Raji (cell line): ENCODE measurements around the gene HNRNPA3.
A peak's percentile ranks its signal among the peaks of the same experiment; 100 is the strongest.

Experiments
- POLR2A ChIP-seq: IDR thresholded peaks from 2 replicates; pipeline ENCODE4 v1.6.1; 2011; ENCODE audit warnings: low read depth, low read length, control low read depth; ENCODE audit not compliant: insufficient read depth

Gene HNRNPA3

DNA sequence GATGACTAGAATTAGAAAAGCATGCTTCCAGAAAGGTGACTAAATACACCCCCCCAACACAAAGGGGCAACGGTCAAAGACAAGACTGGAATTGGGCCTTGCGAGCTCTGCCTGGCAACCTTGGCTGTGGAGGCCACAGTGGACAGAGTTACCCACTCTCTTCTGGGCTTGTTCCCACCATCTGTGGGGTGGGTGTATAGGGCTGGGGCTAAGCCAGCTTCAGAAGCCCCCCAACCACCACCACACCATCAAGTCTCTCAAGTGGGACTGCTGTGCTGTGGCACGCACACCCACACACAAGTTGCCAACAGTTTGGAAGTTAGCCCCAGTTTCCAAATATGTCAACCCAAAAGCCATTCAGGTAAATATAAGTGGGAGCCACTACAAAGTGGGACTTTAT lies 44.1 kb downstream of the HNRNPA3 start:
- TF ChIP-seq POLR2A: no peak

DNA sequence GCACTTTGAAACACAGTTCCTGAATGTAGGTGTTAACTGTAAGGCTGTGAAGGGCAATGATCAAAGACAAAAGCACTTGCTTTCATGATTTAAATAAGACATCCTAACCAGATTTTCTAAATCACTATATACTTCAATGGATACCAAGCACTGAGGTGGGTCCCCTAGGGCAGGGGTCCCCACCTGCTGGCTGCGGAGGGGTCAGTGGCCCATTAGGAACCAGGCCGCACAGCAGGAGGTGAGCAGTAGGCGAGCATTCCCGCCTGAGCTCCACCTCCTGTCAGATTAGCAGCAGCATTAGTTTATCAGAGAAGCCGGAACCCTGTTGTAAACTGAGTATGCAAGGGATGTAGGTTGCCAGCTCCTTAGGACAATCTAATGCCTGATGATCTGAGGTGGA lies 44.9 kb downstream of the HNRNPA3 start:
- TF ChIP-seq POLR2A: no peak

DNA sequence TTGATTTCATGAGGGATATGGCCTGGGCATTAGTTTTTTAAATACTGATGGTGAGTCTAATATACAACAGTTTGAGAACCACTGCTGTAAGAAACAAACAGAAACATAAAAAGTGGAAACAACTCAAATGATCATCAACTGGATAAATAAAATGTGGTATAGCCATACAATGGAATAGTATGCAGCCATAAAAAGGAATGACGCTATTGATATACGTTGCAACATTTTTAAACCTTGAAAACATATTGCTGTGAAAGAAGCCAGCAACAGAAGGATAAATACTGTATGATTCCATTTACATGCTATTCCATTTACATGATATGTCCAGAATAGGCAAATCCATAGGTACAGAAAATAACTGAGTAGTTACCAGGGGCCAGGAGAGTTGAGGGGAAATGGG lies 45.5 kb downstream of the HNRNPA3 start:
- no peak for TF ChIP-seq POLR2A

DNA sequence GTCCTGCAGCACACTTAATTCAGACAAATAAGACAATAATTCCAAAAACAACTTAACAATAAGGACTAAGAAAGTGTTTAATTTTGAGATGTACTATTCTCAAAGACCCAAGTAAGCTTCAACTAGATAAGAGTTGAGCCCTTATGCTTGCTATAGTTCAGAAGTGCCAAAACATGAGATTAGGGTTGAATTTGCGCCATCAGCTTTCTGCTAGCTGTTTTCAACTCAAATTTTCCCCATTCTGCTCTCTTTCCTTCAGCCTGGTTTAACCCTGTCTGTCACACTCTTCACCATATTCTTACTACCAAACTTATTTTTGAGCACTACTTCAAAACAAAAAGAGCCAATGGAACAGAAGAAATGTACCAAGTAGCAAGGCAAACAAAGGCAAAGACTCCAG lies 47.8 kb downstream of the HNRNPA3 start:
- TF ChIP-seq POLR2A: no peak

DNA sequence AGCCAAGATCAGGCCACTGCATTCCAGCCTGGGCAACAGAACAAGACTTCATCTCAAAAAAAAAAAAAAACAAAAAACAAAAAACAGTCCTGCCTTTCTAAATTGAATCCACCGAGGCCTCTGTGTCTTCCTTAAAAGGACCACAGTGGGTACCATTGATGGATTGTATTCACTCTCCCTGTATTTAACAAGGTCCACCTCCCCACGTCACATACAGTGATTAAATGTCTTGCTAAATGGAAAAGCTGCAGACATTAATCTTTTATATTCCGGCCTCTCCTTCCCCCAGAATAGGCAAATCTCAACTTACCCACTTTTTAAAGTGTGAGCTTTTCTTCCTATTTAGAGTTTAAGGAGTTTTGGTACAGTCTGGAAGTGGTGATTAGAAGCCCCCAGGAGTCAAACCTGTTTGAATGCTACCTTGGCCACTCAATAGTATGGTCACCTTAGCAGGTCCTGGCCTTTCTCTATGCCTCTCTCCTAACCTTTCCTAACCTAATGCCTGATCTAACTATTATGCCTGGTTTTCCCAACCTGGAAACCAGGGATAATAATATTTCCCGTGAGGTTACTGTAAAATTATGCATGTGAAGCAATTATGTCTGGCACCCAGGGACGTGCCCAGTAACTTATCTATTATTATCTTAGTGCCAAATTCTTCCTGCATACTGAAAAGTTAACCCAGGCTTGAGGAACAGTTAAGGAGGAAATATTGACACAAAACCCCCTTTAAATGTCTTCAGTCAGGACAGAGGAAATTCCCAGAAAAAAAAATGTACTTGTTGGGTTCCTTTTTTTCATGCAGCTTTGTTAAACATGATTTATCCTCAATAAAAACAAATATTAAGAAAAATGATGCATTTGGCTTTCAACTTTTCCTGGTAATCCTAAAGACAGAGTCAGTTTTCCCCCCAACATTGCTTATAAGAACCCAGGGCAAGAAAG lies 48.8 kb downstream of the HNRNPA3 start:
- no peak for TF ChIP-seq POLR2A

DNA sequence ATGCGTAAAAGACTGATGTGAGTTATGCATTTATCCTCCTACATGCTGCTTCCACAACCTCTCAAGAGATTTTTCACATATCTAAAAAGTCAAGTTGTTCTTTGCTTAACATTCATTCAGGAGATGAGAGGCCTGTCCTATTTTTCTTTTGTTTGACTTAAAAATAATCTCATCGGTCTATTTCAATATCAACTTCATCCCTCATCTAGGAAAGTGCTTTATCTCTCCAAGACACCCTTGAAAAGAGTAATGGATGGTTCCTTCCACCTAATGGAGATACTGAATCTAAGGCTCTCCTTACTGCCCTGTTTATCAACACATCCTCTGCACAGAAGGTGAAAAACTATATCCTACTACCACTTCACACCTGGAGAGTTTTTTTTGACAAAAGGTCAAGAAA lies 49.5 kb downstream of the HNRNPA3 start:
- no peak for TF ChIP-seq POLR2A

DNA sequence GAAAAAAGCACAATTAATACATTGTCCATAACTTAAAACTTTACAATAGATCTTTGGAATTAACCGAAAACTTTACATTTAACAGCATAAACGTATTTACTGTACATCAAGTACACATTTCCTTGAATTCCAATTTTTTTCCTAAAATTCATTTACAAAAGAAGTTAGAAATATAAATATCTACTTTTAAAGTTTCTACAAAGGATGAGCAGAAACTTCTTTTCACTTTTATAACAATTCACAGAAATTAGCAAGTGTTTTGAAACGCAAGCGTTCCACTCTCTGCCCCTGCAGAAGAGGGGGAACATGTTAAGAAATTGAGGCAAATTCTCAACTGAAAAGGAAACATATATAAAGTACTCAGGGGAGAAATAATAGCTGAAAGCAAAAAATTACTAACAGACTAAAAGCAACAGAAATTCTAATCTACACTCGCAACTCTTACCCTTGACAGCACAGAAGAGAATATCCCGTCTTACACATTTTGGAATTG lies 50.4 kb downstream of the HNRNPA3 start:
- TF ChIP-seq POLR2A: no peak

DNA sequence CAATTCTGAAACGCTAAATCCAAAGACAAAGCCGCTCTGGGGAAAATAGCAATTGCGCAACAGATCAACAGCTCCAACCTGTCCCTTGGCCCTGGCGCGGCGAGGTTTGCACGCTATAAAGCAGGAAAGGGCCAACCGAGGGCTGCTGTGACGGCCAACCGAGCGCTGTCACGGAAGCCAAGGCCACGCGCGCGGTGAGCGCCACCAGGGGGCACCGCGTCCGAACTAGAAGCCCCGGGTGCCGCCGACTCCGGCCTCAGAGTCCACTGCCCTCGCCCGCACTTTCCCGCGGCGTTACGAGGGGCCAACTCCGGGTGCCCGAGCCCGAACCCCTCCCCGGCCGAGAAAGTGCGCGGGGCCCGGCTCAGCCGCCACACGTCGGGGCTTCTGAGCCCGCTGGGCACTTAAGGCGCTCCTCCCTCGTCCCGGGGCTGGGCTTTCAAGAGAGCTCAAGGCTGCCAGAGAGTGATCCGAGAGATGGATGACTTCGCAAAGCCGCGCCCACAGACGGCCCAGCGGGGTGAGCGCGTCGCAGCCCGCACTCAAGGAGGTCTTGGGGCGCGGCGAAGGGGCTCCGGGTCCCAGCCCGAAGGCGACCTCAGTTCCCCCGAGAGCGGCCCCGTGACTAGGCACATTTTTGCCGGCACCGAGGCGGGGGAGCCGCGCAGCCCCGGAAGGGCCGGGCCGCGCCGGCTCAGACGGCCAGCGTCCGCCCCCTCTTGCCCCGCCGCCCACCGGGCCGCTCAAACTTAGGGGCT lies 51.0 kb downstream of the HNRNPA3 start:
- peak; percentile 50; the same call in 1 of the 2 replicates for TF ChIP-seq POLR2A

DNA sequence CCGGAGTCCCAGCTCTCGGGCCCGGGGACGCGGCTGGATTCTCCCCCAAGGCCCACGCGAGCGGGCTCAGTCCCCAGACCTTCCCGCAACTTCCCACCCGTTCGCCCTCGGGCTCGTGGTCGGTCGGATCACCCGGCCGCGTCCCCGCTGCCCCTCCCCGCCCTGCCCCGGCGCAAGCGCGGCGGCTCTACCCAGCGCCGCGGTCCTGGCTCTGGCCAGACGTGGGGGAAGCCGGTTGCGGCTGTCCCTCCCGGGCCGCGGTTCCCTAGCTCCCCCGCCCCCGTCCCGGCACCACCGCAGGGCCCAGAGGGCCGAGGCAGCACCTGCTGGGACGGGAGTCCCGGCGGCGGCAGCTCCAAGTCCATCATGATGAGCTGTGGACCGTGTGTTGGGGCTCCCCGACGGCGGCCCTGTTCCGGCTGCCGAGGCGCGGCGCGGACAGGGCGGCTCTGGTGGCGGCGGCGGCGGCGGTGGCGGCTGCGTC lies 51.7 kb downstream of the HNRNPA3 start:
- peak; percentile 31; the same call in 1 of the 2 replicates for TF ChIP-seq POLR2A

DNA sequence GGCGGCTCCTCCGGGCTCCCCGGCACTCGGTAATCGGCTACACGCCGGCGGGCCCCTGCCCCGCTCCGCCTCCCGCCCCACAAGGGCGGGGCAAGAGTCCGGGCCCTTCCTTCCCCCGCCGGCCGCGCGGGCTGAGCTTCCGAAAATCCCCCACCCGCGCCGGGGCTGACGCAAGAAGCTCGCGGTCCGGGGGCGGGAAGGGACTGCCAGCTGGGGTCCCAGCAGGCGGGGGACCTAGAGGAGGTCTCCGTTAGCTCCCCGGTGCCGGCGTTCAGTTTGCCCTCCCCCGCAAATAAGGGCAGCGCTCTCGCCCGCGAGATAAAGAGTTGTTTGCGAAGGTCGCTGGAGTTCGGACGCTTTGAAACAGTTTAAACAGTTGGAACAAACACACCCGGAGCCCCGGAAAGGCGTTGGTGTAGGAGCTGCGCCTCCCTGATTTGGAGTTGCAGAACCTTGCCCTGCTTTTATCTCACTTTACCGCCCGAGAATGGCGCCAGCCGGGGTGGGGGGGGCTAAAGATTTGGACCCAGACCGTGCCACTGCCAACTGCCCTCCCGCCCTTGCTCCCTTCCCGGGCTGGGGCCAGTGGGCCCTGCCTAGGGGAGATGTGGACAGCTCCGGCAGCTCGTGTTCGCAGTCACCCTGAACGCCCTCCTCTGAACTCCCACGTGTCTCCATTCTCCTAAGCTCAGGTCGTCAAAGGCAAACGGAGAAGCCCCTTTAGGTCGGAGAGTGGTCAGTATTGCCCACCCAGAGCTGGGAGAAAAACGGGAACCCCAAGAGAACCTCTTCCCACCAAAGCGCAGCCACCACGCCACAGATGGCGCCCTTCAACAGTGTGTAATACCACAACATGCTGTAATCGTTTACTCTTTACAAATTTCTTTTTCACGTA lies 52.3 kb downstream of the HNRNPA3 start, which contains the start of gene NFE2L2:
TSS of gene NFE2L2 (minus strand) at position 35 of the 895 bp plus-strand sequence. CDS start 151 bp downstream, outside the sequence.
- peak; percentile 59 for TF ChIP-seq POLR2A

DNA sequence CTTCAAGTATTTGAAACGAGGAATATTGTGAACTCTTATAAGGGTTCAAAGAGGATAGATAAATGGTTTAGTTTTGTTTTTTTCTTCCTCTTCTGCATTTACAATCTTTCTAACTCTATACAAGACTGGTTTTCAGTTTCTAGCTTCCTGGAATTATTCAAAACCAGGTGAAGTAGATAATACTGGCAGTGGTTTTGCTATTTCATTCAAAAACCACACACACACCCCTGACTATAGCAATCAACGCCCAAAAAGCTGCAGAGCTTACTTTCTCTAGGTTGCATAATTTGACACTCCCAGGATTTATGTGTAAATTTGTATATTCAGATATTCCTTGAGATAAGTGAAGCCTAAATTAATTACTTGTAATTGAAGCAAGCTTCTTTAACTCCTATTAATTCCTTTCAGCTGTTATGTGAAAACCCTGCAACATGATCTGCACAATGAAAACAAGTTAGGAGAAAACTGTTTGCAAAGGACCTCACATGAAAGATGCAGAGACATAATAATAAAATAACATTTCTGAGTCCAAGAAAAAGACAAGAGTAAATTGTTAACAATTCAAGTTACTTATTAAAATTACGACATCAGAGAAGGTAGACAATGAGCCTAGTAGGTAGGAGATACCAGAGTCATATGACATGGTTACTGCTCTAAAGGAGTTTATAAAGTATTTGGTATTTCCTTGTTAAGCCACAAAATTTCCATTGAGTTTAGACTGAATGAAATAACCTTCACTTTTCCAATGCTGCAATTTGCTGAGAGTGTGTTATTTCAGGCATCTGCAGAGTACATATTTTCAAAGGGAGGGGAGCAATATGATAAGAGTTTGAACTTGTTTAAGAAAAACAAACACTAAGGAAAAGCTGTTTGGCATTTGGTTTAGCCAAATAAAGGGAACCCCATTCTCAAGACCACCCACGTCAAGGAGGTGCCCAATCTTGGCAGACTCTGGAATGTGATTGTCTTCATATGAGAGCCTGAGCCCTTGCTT lies 53.5 kb downstream of the HNRNPA3 start:
- TF ChIP-seq POLR2A: no peak

DNA sequence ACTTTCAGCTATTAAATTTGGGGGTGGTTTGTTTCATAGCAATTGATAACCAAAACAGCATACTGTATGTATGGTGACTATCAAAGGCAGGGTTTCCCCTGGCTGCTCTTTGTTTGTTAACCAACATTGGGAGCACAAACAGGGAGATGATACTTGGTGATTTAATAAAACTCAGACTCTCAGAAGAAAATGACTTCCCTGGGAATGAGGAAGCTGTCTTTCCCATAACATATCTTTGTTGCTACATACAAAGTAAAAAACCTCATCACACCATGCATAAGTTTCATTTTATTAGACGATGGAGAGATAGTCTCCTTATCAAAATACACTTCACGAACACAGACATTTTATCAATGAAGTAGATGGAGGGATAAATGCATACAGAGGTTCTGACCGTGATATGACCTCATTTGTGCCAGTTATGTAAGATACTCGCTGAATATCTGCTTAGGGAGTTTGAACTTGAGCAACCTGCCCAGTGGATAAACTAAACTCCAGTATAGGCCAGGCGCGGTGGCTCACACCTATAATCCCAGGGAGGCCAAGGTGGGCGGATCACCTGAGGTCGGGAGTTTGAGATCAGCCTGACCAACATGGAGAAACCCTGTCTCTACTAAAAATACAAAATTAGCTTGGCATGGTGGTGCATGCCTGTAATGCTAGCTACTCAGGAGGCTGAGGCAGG lies 55.7 kb downstream of the HNRNPA3 start:
- no peak for TF ChIP-seq POLR2A

DNA sequence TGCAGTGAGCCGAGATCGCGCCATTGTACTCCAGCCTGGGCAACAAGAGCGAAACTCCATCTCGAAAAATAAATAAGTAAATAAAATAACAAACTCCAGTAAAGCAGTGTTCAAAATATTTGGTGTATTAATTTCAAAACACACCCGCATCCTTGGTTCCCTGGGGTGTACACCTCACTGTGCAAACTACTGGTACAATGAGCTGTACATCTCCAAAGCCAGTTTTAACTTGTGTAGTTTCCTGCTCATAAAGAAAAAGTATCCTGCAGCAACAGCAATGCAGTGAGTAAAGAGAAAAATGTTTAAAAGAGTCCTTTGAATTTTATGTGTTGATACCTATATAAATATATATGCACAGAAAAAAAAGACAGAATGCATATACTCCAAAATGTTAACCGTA lies 56.3 kb downstream of the HNRNPA3 start:
- no peak for TF ChIP-seq POLR2A

DNA sequence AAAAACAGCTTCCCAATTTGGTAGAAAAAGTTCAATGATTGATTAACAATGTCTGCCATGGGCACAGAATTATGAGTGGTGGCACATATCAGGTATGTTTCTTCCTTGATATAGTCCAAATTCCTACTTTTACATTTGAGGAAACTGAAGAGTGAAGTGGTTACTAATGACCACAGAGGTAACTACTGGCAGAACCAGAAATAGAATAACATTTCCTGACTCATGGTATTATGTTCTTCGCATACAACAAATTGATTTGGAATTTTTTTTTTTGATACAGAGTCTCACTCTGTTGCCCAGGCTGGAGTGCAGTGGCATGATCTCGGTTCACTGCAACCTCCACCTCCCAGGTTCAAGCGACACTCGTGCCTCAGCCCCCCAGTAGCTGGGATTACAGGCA lies 57.9 kb downstream of the HNRNPA3 start:
- TF ChIP-seq POLR2A: no peak
